IMR-90 (cell line): ENCODE data around the gene CTIF. TPM values are rescaled to one million over a fixed set of nuclear protein-coding genes. Genes with fewer than 3 reads are reported as not detected.

Source experiments
- ATAC-seq: fragments of 200-7000 bp; cut with Tn5 transposase; 2 replicates; pipeline ENCODE4 v1.9.1; 2020; ENCODE audit warnings: low read depth, mild to moderate bottlenecking, moderate library complexity
- BruUV-seq: library from RNA; stranded (reverse); fragments of 400-500 nt; replicated peaks from 2 replicates; lab custom pipeline; 2021; lab: Mats Ljungman, UMichigan
- CTCF ChIA-PET: fragments of 300-600 bp; formaldehyde crosslinking; extraction: SDS; loops from one replicate; lab custom pipeline; 2021; ENCODE audit warnings: antibody characterized with exemption; lab: Yijun Ruan, JAX
- POLR2A ChIA-PET: fragments of 300-600 bp; sonication (Branson Sonifier 250); formaldehyde crosslinking; loops from one replicate; lab custom pipeline; 2022; ENCODE audit warnings: antibody characterized with exemption; ENCODE audit not compliant: unreplicated experiment; lab: Charles Lee
- DNase-seq: peaks from one replicate; pipeline ENCODE4 v3.0.0; 2013
- H2AFZ ChIP-seq: replicated peaks from 2 replicates; pipeline ENCODE3; 2013; ENCODE audit warnings: low read length, mild to moderate bottlenecking; ENCODE audit not compliant: poor library complexity
- H2AK5ac ChIP-seq: 2 replicates; pipeline ENCODE4 v1.6.1; 2013; ENCODE audit warnings: low read depth, low read length, inconsistent platforms
- H2AK9ac ChIP-seq: replicated peaks from 2 replicates; pipeline ENCODE3; 2013; ENCODE audit warnings: mild to moderate bottlenecking, low read depth, low read length, moderate library complexity; ENCODE audit not compliant: poor library complexity
- H2BK120ac ChIP-seq: 2 replicates; pipeline ENCODE4 v1.6.1; 2013; ENCODE audit warnings: low read depth, low read length, inconsistent platforms
- H2BK15ac ChIP-seq: 3 replicates; pipeline ENCODE4 v1.6.1; 2013; ENCODE audit warnings: low read depth, low read length, inconsistent platforms
- H2BK20ac ChIP-seq: 2 replicates; pipeline ENCODE4 v1.6.1; 2013; ENCODE audit warnings: low read depth, mild to moderate bottlenecking, inconsistent platforms, low read length, moderate library complexity
- H2BK5ac ChIP-seq: 2 replicates; pipeline ENCODE4 v1.6.1; 2013; ENCODE audit warnings: mild to moderate bottlenecking, low read depth, low read length, inconsistent platforms; ENCODE audit not compliant: poor library complexity, severe bottlenecking
- H3K14ac ChIP-seq: replicated peaks from 2 replicates; pipeline ENCODE4 v1.6.1; 2013; ENCODE audit warnings: low read depth, low read length, inconsistent platforms
- H3K18ac ChIP-seq: 2 replicates; pipeline ENCODE4 v1.6.1; 2013; ENCODE audit warnings: low read depth, low read length, control low read depth
- H3K23ac ChIP-seq: 2 replicates; pipeline ENCODE4 v1.6.1; 2013; ENCODE audit warnings: low read depth, low read length, inconsistent platforms
- H3K27ac ChIP-seq: 2 replicates; pipeline ENCODE4 v1.5.1; 2013; ENCODE audit warnings: mild to moderate bottlenecking, control low read depth, low read length; ENCODE audit not compliant: insufficient read depth
- H3K27me3 ChIP-seq: 2 replicates; pipeline ENCODE4 v1.6.1; 2013; ENCODE audit warnings: low read length; ENCODE audit not compliant: control insufficient read depth, insufficient read depth
- H3K36me3 ChIP-seq: 2 replicates; pipeline ENCODE4 v1.6.1; 2013; ENCODE audit warnings: low read length, mixed read lengths; ENCODE audit not compliant: control insufficient read depth, insufficient read depth
- H3K4ac ChIP-seq: 2 replicates; pipeline ENCODE4 v1.6.1; 2013; ENCODE audit warnings: low read depth, low read length, inconsistent platforms
- H3K4me1 ChIP-seq: 2 replicates; pipeline ENCODE4 v1.6.1; 2013; ENCODE audit warnings: low read length, mixed read lengths; ENCODE audit not compliant: control insufficient read depth, insufficient read depth
- H3K4me2 ChIP-seq: 2 replicates; pipeline ENCODE4 v1.6.1; 2013; ENCODE audit warnings: low read depth, mild to moderate bottlenecking, control low read depth, low read length, moderate library complexity
- H3K4me3 ChIP-seq: 2 replicates; pipeline ENCODE4 v1.5.1; 2013; ENCODE audit warnings: low read depth, mild to moderate bottlenecking, control low read depth, low read length, moderate library complexity; ENCODE audit not compliant: insufficient read depth
- H3K56ac ChIP-seq: 2 replicates; pipeline ENCODE4 v1.6.1; 2013; ENCODE audit warnings: low read length, inconsistent platforms; ENCODE audit not compliant: insufficient read depth; ENCODE audit errors: extremely low read depth
- H3K79me1 ChIP-seq, 2 experiments: 2 replicates each; pipeline ENCODE4 v1.6.1; 2013; ENCODE audit warnings: low read length in 2 of 2, inconsistent platforms in 1 of 2, low read depth in 1 of 2
- H3K9ac ChIP-seq: 2 replicates; pipeline ENCODE4 v1.6.1; 2013; ENCODE audit warnings: low read depth, low read length, control low read depth
- H3K9me1 ChIP-seq: 2 replicates; pipeline ENCODE4 v1.6.1; 2013; ENCODE audit warnings: low read length, inconsistent platforms; ENCODE audit not compliant: insufficient read depth
- H3K9me3 ChIP-seq: 2 replicates; pipeline ENCODE4 v1.6.1; 2013; ENCODE audit warnings: low read length; ENCODE audit not compliant: control insufficient read depth, insufficient read depth
- H4K20me1 ChIP-seq: 2 replicates; pipeline ENCODE4 v1.6.1; 2013; ENCODE audit warnings: low read length, inconsistent platforms; ENCODE audit not compliant: insufficient read depth
- H4K5ac ChIP-seq: 2 replicates; pipeline ENCODE4 v1.6.1; 2013; ENCODE audit warnings: mild to moderate bottlenecking, low read depth, low read length, control low read depth
- H4K8ac ChIP-seq, 2 experiments: 2 replicates each; pipeline ENCODE4 v1.6.1; 2013; ENCODE audit warnings: low read depth in 2 of 2, low read length in 2 of 2, control low read depth in 1 of 2, inconsistent platforms in 1 of 2
- H4K91ac ChIP-seq: 2 replicates; pipeline ENCODE4 v1.6.1; 2013; ENCODE audit warnings: low read depth, low read length, inconsistent platforms; ENCODE audit not compliant: insufficient read depth
- BHLHE40 ChIP-seq: fragments of 150-350 bp; IDR thresholded peaks from 2 replicates; pipeline ENCODE4 v1.6.1; 2016; ENCODE audit warnings: mild to moderate bottlenecking, low read depth, low read length
- CEBPB ChIP-seq: IDR thresholded peaks from 2 replicates; pipeline ENCODE4 v1.6.1; 2012; ENCODE audit warnings: low read depth, low read length, improper control_type of control experiment
- CHD1 ChIP-seq: IDR thresholded peaks from 2 replicates; pipeline ENCODE4 v1.6.1; 2012; ENCODE audit warnings: low read depth, low read length, improper control_type of control experiment
- MAFK ChIP-seq: IDR thresholded peaks from 2 replicates; pipeline ENCODE4 v1.6.1; 2012; ENCODE audit warnings: low read depth, low read length, improper control_type of control experiment
- MAZ ChIP-seq: IDR thresholded peaks from 2 replicates; pipeline ENCODE4 v1.6.1; 2012; ENCODE audit warnings: low read depth, mild to moderate bottlenecking, low read length, improper control_type of control experiment, moderate library complexity, borderline replicate concordance
- MXI1 ChIP-seq: IDR thresholded peaks from 2 replicates; pipeline ENCODE4 v1.6.1; 2012; ENCODE audit warnings: low read depth, mild to moderate bottlenecking, low read length, moderate library complexity, borderline replicate concordance
- NFE2L2 ChIP-seq: fragments of 150-350 bp; IDR thresholded peaks from 2 replicates; pipeline ENCODE4 v1.6.1; 2016; ENCODE audit warnings: low read depth, mild to moderate bottlenecking, low read length
- POLR2A ChIP-seq: IDR thresholded peaks from 2 replicates; pipeline ENCODE4 v1.6.1; 2012; ENCODE audit warnings: mild to moderate bottlenecking, low read depth, low read length
- RAD21 ChIP-seq: IDR thresholded peaks from 2 replicates; pipeline ENCODE4 v1.6.1; 2012; ENCODE audit warnings: low read length, improper control_type of control experiment
- RCOR1 ChIP-seq: IDR thresholded peaks from 2 replicates; pipeline ENCODE4 v1.6.1; 2012; ENCODE audit warnings: mild to moderate bottlenecking, low read length, improper control_type of control experiment; ENCODE audit not compliant: insufficient replicate concordance
- RFX5 ChIP-seq: IDR thresholded peaks from 2 replicates; pipeline ENCODE4 v1.8.0; 2012; ENCODE audit warnings: low read depth, mild to moderate bottlenecking, low read length, moderate library complexity
- SMC3 ChIP-seq: fragments of 150-350 bp; IDR thresholded peaks from 2 replicates; pipeline ENCODE4 v1.6.1; 2016; ENCODE audit warnings: low read depth, mild to moderate bottlenecking, antibody characterized with exemption, low read length, moderate library complexity
- WGBS, 2 experiments: methylation state at CpG; one replicate each; pipeline versions ENCODE4 v1.1.5 to v1.1.7; 2013; ENCODE audit warnings: missing lambda C conversion rate in 2 of 2; ENCODE audit not compliant: insufficient read length in 1 of 2; ENCODE audit errors: extremely low coverage in 2 of 2; 5-methylcytosine and 5-hydroxymethylcytosine counted together
- dilution Hi-C: fragments of 300-500 bp; cut with HindIII; formaldehyde crosslinking; loops from one replicate; pipeline ENCODE4 v1.14.3; 2018; ENCODE audit warnings: low sequenced_read_pairs; ENCODE audit not compliant: unreplicated experiment
- in situ Hi-C: fragments of 300-500 bp; cut with MboI; formaldehyde crosslinking; loops from 3 replicates; pipeline ENCODE4 v1.14.3; 2019; ENCODE audit warnings: low sequenced_read_pairs, inconsistent platforms, mixed read lengths
- intact Hi-C: fragments of 100-400 bp; cut with micrococcal nuclease; formaldehyde crosslinking; loops from 2 replicates; pipeline ENCODE4 v1.10.0; 2022
- polyA plus RNA-seq, 3 experiments: library from polyadenylated mRNA; depleted of rRNA; stranded (reverse); fragments of >200 nt; gene quantifications; 2 replicates each; pipeline ENCODE4 v1.2.3, GENCODE V29; 2012; ENCODE audit warnings: low replicate concordance in 1 of 3
- total RNA-seq: library from RNA; depleted of rRNA; stranded (reverse); fragments of >200 nt; gene quantifications from 2 replicates; pipeline ENCODE4 v1.2.3, GENCODE V29; 2012
- TF ChIP-seq, protein P1 (sequence below): fragments of 150-350 bp; IDR thresholded peaks from 2 replicates; pipeline ENCODE4 v1.6.1; 2017; ENCODE audit warnings: mild to moderate bottlenecking, antibody characterized with exemption, low read length, low read depth
- TF ChIP-seq, protein P2 (sequence below): conservative IDR thresholded peaks from 2 replicates; pipeline ENCODE4 v1.5.1; 2012; ENCODE audit warnings: mild to moderate bottlenecking, low read depth, low read length, improper control_type of control experiment

The CTIF gene
- total and polyA plus RNA-seq, 2 of the 4 experiments (the other 2 are of a cell fraction): 25.1 to 57.0 TPM

GRCh38 chr18:48855422-48856377, 316.9 kb downstream of the CTIF start:
- intact Hi-C loops: no loop called here
- dilution Hi-C loops: no loop called here
- Histone ChIP-seq H2AK5ac (peak overlapping the region; percentile 18; the same call in 1 of the 2 replicates), H3K4me2 (no peak overlapping the region), H3K14ac (no peak overlapping the region), H3K18ac (no peak overlapping the region), H3K27ac (no peak overlapping the region), H2AFZ (no peak overlapping the region), H3K9me3 (no peaks in the 10 kb centered on the region), H3K4ac (no peak overlapping the region), H2BK15ac (no peak overlapping the region), H2BK20ac (no peak overlapping the region), H3K56ac (no peak overlapping the region), H3K36me3 (peaks cover 42% of the 10 kb centered on the region), H3K4me1 (peaks cover 5% of the 10 kb centered on the region; the same call in 1 of the 2 replicates), H3K23ac (no peak overlapping the region), H2BK5ac (no peak overlapping the region), H3K9me1 (peaks cover 18% of the 10 kb centered on the region), H3K79me1 (peaks cover 27 to 71% of the 10 kb centered on the region in 2 experiments; a peak in 3 of 4 replicates), H3K4me3 (no peak overlapping the region), H4K91ac (no peak overlapping the region), H3K27me3 (no peaks in the 10 kb centered on the region), H4K20me1 (peaks cover 11% of the 10 kb centered on the region), H2BK120ac (no peak overlapping the region), H4K8ac (no peak overlapping the region), H4K5ac (no peak overlapping the region), H3K9ac (no peak overlapping the region), H2AK9ac (no peak overlapping the region)
- TF ChIP-seq MAZ (no peak), CEBPB (no peak), MAFK (no peak), RAD21 (no peak), RCOR1 (no peak), SMC3 (no peak), BHLHE40 (no peak), NFE2L2 (no peak), POLR2A (no peak), RFX5 (no peak), MXI1 (no peak), CHD1 (no peak)
- TF ChIP-seq, protein P1, sequence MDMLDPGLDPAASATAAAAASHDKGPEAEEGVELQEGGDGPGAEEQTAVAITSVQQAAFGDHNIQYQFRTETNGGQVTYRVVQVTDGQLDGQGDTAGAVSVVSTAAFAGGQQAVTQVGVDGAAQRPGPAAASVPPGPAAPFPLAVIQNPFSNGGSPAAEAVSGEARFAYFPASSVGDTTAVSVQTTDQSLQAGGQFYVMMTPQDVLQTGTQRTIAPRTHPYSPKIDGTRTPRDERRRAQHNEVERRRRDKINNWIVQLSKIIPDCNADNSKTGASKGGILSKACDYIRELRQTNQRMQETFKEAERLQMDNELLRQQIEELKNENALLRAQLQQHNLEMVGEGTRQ: no peak
- TF ChIP-seq, protein P2, sequence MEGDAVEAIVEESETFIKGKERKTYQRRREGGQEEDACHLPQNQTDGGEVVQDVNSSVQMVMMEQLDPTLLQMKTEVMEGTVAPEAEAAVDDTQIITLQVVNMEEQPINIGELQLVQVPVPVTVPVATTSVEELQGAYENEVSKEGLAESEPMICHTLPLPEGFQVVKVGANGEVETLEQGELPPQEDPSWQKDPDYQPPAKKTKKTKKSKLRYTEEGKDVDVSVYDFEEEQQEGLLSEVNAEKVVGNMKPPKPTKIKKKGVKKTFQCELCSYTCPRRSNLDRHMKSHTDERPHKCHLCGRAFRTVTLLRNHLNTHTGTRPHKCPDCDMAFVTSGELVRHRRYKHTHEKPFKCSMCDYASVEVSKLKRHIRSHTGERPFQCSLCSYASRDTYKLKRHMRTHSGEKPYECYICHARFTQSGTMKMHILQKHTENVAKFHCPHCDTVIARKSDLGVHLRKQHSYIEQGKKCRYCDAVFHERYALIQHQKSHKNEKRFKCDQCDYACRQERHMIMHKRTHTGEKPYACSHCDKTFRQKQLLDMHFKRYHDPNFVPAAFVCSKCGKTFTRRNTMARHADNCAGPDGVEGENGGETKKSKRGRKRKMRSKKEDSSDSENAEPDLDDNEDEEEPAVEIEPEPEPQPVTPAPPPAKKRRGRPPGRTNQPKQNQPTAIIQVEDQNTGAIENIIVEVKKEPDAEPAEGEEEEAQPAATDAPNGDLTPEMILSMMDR: no peak
- no TSS peak for BruUV-seq
- DNase-seq (no peak), ATAC-seq (no peak)
- in situ Hi-C loops: no loop called here
- POLR2A ChIA-PET: no interaction called here
- CTCF ChIA-PET: no interaction called here
- WGBS, 2 experiments: 98% methylated on average over 7 of the region's 18 CpGs; no CpG with 5 or more reads in 1 of the 2 experiments
